ENCODE data around the gene SLC39A5.

DNA sequence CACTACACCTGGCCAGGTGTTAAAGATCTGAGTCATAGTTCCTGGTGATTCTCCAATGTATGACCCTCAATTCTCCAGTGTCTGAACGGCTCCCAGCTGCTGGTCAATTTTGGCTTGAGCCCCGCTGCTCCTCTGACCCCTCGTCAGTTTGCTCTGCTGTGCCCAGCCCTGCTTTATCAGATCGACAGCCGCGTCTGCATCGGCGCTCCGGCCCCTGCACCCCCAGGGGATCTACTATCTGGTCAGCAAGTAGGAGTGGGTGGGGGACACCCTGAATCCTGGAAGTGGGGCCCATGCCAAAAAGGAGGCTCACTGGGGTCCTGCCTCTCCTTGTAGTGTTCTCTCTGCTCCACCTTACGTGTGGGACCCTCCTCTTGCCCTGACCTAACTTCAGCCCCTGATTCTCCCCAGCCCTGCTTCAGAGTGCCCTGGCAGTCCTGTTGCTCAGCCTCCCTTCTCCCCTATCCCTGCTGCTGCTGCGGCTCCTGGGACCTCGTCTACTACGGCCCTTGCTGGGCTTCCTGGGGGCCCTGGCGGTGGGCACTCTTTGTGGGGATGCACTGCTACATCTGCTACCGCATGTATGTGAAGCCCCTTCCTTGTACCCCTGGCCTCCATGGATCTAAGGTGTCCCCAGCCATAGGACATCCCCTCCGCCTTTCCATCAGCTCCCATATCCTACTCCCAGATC, 5.0 kb downstream of the SLC39A5 start:
- TF ChIP-seq, protein P1, sequence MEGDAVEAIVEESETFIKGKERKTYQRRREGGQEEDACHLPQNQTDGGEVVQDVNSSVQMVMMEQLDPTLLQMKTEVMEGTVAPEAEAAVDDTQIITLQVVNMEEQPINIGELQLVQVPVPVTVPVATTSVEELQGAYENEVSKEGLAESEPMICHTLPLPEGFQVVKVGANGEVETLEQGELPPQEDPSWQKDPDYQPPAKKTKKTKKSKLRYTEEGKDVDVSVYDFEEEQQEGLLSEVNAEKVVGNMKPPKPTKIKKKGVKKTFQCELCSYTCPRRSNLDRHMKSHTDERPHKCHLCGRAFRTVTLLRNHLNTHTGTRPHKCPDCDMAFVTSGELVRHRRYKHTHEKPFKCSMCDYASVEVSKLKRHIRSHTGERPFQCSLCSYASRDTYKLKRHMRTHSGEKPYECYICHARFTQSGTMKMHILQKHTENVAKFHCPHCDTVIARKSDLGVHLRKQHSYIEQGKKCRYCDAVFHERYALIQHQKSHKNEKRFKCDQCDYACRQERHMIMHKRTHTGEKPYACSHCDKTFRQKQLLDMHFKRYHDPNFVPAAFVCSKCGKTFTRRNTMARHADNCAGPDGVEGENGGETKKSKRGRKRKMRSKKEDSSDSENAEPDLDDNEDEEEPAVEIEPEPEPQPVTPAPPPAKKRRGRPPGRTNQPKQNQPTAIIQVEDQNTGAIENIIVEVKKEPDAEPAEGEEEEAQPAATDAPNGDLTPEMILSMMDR (IDR thresholded peaks at IDR 0.05; ENCODE audit: poor library complexity): no peak
- TF ChIP-seq EZH2 (IDR thresholded peaks at IDR 0.05; ENCODE audit: borderline replicate concordance) (no peak), EZH2phosphoT487 (IDR thresholded peaks at IDR 0.05; ENCODE audit: low read depth, severe bottlenecking, unreplicated experiment) (no peak)
